HepG2 (cell line): ENCODE measurements around the gene GLIPR1L2. TPM values are rescaled to one million over a fixed set of nuclear protein-coding genes. Genes with fewer than 3 reads are reported as not detected.
A peak's percentile ranks its signal among the peaks of the same experiment; 100 is the strongest.

Experiments
- ATAC-seq: fragments of 200-7000 bp; cut with Tn5 transposase; 3 replicates; pipeline ENCODE4 v1.9.1; 2020; ENCODE audit warnings: mild to moderate bottlenecking, moderate library complexity
- BruUV-seq: library from RNA; stranded (reverse); fragments of 400-500 nt; replicated peaks from 2 replicates; lab custom pipeline; 2021; lab: Mats Ljungman, UMichigan
- CTCF ChIA-PET: fragments of 300-600 bp; formaldehyde crosslinking; extraction: SDS; loops from one replicate; lab custom pipeline; 2021; ENCODE audit warnings: low total read pairs, inconsistent platforms, low intra/inter-chr PET ratio; lab: Yijun Ruan, JAX
- POLR2A ChIA-PET: fragments of 350-600 bp; sonication (Branson Sonifier 250); formaldehyde crosslinking; loops from one replicate; lab custom pipeline; 2020; ENCODE audit warnings: antibody characterized with exemption, inconsistent platforms; lab: Yijun Ruan, JAX
- DNase-seq: peaks from one replicate; pipeline ENCODE4 v3.0.0-alpha.2; 2015; ENCODE audit warnings: low spot score
- FAIRE-seq: peaks from 3 replicates; lab custom pipeline; 2011; peaks lifted over from hg19 to GRCh38; lab: Jason Lieb, UNC
- H2AFZ ChIP-seq: one replicate; pipeline ENCODE4 v1.6.1; 2011; ENCODE audit warnings: low read length, inconsistent platforms
- H3K27ac ChIP-seq: fragments of 300-600 bp; 3 replicates; pipeline ENCODE4 v1.8.0; 2011; ENCODE audit warnings: mixed run types, mild to moderate bottlenecking, mixed read lengths, low read length, inconsistent platforms; ENCODE audit not compliant: insufficient read depth; ENCODE audit errors: extremely low read length
- H3K27me3 ChIP-seq, 2 experiments: fragments of 200-600 bp in 1 of 2; 2 replicates in 1 of 2; 3 replicates in 1 of 2; pipeline versions ENCODE4 v1.6.0 to v1.8.0; 2011; ENCODE audit warnings: low read length in 2 of 2, mild to moderate bottlenecking in 2 of 2, moderate library complexity in 2 of 2, inconsistent platforms in 1 of 2; ENCODE audit not compliant: insufficient read depth in 2 of 2, control insufficient read depth in 1 of 2
- H3K36me3 ChIP-seq, 2 experiments: fragments of 200-600 bp in 1 of 2; replicated peaks in 1 of 2; 2 replicates in 1 of 2; 3 replicates in 1 of 2; pipeline versions ENCODE4 v1.5.1 to v1.8.0; 2011; ENCODE audit warnings: low read length in 2 of 2, inconsistent platforms in 1 of 2; ENCODE audit not compliant: insufficient read depth in 2 of 2, control insufficient read depth in 1 of 2
- H3K4me1 ChIP-seq: 2 replicates; pipeline ENCODE4 v1.5.1; 2012; ENCODE audit warnings: low read length, inconsistent platforms; ENCODE audit not compliant: insufficient read depth
- H3K4me2 ChIP-seq: 2 replicates; pipeline ENCODE4 v1.6.0; 2011; ENCODE audit warnings: low read depth, low read length, inconsistent platforms
- H3K4me3 ChIP-seq, 3 experiments: fragments of 200-600 bp in 1 of 3; sonication (generic), shearing (Covaris generic) in 1 of 3; replicated peaks in 1 of 3; 2 replicates each; pipeline ENCODE4 v1.5.1; 2011 to 2016; ENCODE audit warnings: low read length in 3 of 3, inconsistent platforms in 2 of 3, low read depth in 2 of 3, mild to moderate bottlenecking in 2 of 3, control low read depth in 1 of 3, mixed read lengths in 1 of 3; ENCODE audit not compliant: insufficient read depth in 1 of 3
- H3K79me2 ChIP-seq: one replicate; pipeline ENCODE4 v1.6.1; 2011; ENCODE audit warnings: low read length, inconsistent platforms; ENCODE audit not compliant: insufficient read depth
- H3K9ac ChIP-seq: 2 replicates; pipeline ENCODE4 v1.6.0; 2011; ENCODE audit warnings: mild to moderate bottlenecking, low read depth, low read length, inconsistent platforms; ENCODE audit not compliant: insufficient read depth
- H3K9me3 ChIP-seq: 2 replicates; pipeline ENCODE4 v1.5.1; 2012; ENCODE audit warnings: mild to moderate bottlenecking, low read length
- H4K20me1 ChIP-seq: 2 replicates; pipeline ENCODE4 v1.6.0; 2011; ENCODE audit warnings: inconsistent platforms, mild to moderate bottlenecking, low read length, moderate library complexity; ENCODE audit not compliant: insufficient read depth
- ETV6 ChIP-seq: sonication (generic); formaldehyde crosslinking; conservative IDR thresholded peaks from 2 replicates; pipeline ENCODE4 v1.4.0; 2020; ENCODE audit warnings: missing genetic modification reagents
- HOXA5 ChIP-seq: sonication (generic); formaldehyde crosslinking; IDR thresholded peaks from 2 replicates; pipeline ENCODE4 v1.4.0; 2020; ENCODE audit warnings: missing genetic modification reagents
- JUN ChIP-seq: sonication (generic); formaldehyde crosslinking; IDR thresholded peaks from 2 replicates; pipeline ENCODE4 v1.4.0; 2020; ENCODE audit warnings: mild to moderate bottlenecking, missing genetic modification reagents
- MAFF ChIP-seq: IDR thresholded peaks from 2 replicates; pipeline ENCODE4 v1.6.1; 2011; ENCODE audit warnings: low read depth, low read length, improper control_type of control experiment
- MAFK ChIP-seq, 2 experiments: IDR thresholded peaks in 1 of 2; conservative IDR thresholded peaks in 1 of 2; 2 replicates each; pipeline ENCODE4 v1.6.1; 2011; ENCODE audit warnings: improper control_type of control experiment in 2 of 2, low read length in 2 of 2
- ZNF317 ChIP-seq: sonication (generic); formaldehyde crosslinking; IDR thresholded peaks from 2 replicates; pipeline ENCODE4 v1.5.0; 2020; ENCODE audit warnings: mild to moderate bottlenecking, missing genetic modification reagents
- ZNF598 ChIP-seq: sonication (generic); formaldehyde crosslinking; IDR thresholded peaks from 2 replicates; pipeline ENCODE4 v1.5.1; 2020; ENCODE audit warnings: mild to moderate bottlenecking, missing genetic modification reagents, borderline replicate concordance
- ZNF773 ChIP-seq: sonication (generic); formaldehyde crosslinking; IDR thresholded peaks from 2 replicates; pipeline ENCODE4 v1.4.0; 2020; ENCODE audit warnings: missing genetic modification reagents, borderline replicate concordance
- WGBS: methylation state at CpG from one replicate; pipeline ENCODE4 v1.1.6; 2017; ENCODE audit warnings: low lambda C conversion rate; 5-methylcytosine and 5-hydroxymethylcytosine counted together
- in situ Hi-C: cut with HindIII; loops from 2 replicates; pipeline ENCODE4 v1.10.0; 2017; ENCODE audit warnings: low pct_unique_long_range_greater_than_20kb; ENCODE audit not compliant: extremely low pct_ligation_motif_present
- intact Hi-C: fragments of 100-400 bp; cut with micrococcal nuclease; formaldehyde crosslinking; loops from one replicate; pipeline ENCODE4 v1.10.0; 2022; ENCODE audit not compliant: unreplicated experiment
- polyA plus RNA-seq, 8 experiments: library from polyadenylated mRNA; depleted of rRNA in 3 of 8; stranded (reverse) in 7 of 8; unstranded in 1 of 8; fragments of >200 nt; fragmentation: Illumina TruSeq in 4 of 8; extraction: Trizol in 4 of 8; gene quantifications; 2 replicates each; pipeline versions ENCODE4 v1.2.1 to v1.2.3, GENCODE V29; 2011 to 2016; ENCODE audit warnings: low read depth in 4 of 8, missing spikeins in 1 of 8, mixed read lengths in 1 of 8; ENCODE audit not compliant: insufficient read depth in 1 of 8
- total RNA-seq, 5 experiments: library from RNA; depleted of rRNA; stranded (reverse); fragments of >200 nt; fragmentation: Illumina TruSeq; extraction: Trizol; gene quantifications; 2 replicates each; pipeline ENCODE4 v1.2.3, GENCODE V29; 2016; ENCODE audit warnings: low read depth in 1 of 5
- TF ChIP-seq, protein P1 (sequence below): sonication (generic); formaldehyde crosslinking; IDR thresholded peaks from 2 replicates; pipeline ENCODE4 v1.4.0; 2020; ENCODE audit warnings: mild to moderate bottlenecking, missing genetic modification reagents, borderline replicate concordance
- TF ChIP-seq, protein P2 (sequence below): sonication (generic); formaldehyde crosslinking; conservative IDR thresholded peaks from 2 replicates; pipeline ENCODE4 v1.8.0; 2022; ENCODE audit warnings: missing genetic modification reagents
- TF ChIP-seq, protein P3 (sequence below): sonication (generic); formaldehyde crosslinking; conservative IDR thresholded peaks from 2 replicates; pipeline ENCODE4 v1.8.1; 2023; ENCODE audit warnings: missing genetic modification reagents
- TF ChIP-seq, protein P4 (sequence below): sonication (generic); formaldehyde crosslinking; IDR thresholded peaks from 2 replicates; pipeline ENCODE4 v1.4.0; 2020; ENCODE audit warnings: missing genetic modification reagents, borderline replicate concordance

Gene GLIPR1L2
- total and polyA plus RNA-seq, 2 of the 13 experiments (the other 11 are each of a cell fraction or from before 2014, with no cell fraction given): not detected

DNA sequence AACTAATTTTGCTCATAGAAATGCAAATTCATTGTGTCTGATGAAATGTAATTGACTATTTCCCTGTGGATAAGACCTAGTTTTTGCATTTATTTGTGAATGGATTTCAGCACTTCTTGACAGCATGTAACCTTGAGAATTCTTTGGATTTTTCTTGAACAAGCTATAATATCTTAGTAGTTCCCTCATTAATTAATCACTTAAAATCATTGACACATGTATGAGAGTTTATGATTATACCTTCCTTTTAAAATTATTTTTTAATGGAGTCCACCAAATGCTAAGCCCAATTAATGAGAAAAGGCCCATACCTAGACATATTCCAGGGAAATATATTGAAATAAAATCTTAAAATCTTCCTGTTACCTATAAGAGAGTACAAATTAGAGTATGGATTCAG, 16.8 kb downstream of the GLIPR1L2 start:
- Histone ChIP-seq H3K9ac (no peak overlapping the region), H3K4me2 (no peak overlapping the region), H3K4me1 (no peaks in the 10 kb centered on the region), H3K4me3 (no peak overlapping the region), H4K20me1 (no peaks in the 10 kb centered on the region), H3K36me3 (no peaks in the 10 kb centered on the region), H3K79me2 (no peaks in the 10 kb centered on the region), H3K9me3 (no peaks in the 10 kb centered on the region), H3K27ac (no peak overlapping the region), H3K27me3 (no peaks in the 10 kb centered on the region; a peak in 1 of 5 replicates), H2AFZ (no peak overlapping the region)
- CTCF ChIA-PET: no interaction called here
- no peak for ATAC-seq
- intact Hi-C loops: no loop called here
- in situ Hi-C loops: no loop called here
- no peak for FAIRE-seq
- TF ChIP-seq, protein P1, sequence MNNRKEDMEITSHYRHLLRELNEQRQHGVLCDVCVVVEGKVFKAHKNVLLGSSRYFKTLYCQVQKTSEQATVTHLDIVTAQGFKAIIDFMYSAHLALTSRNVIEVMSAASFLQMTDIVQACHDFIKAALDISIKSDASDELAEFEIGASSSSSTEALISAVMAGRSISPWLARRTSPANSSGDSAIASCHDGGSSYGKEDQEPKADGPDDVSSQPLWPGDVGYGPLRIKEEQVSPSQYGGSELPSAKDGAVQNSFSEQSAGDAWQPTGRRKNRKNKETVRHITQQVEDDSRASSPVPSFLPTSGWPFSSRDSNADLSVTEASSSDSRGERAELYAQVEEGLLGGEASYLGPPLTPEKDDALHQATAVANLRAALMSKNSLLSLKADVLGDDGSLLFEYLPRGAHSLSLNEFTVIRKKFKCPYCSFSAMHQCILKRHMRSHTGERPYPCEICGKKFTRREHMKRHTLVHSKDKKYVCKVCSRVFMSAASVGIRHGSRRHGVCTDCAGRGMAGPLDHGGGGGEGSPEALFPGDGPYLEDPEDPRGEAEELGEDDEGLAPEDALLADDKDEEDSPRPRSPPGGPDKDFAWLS (CRISPR knock-in tag): no peak
- DNase-seq: no peak
- POLR2A ChIA-PET: no interaction called here
- no TSS peak for BruUV-seq

DNA sequence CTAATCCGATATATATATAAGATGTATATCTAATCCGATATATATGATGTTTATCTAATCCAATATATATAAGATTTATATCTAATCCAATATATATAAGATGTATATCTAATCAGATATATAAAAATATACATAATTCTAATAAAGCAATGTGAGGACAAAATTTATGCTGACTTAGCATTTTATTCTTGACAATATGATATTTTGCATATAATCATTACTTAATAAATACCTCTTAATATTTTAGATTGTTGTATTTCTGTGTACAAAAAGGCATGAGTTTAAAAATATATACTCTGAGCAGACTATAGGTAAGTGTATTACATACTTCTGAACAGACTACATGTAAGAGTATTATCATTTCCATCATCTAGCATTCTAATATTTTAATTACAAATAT, 18.9 kb downstream of the GLIPR1L2 start:
- CTCF ChIA-PET: no interaction called here
- ATAC-seq: no peak
- no peak overlapping the region for H2AFZ ChIP-seq
- no peak for TF ChIP-seq JUN (CRISPR knock-in tag)
- TF ChIP-seq ZNF598 (CRISPR knock-in tag): no peak
- TF ChIP-seq MAFK (conservative IDR thresholded peaks at IDR 0.05 in 1 of 2, IDR thresholded peaks at IDR 0.05 in 1 of 2; ENCODE audit: low read length in 2 of 2): peak; percentile 92 to 99
- TF ChIP-seq MAFF: peak; percentile 96
- TF ChIP-seq HOXA5 (CRISPR knock-in tag): no peak
- TF ChIP-seq ZNF773 (CRISPR knock-in tag): no peak
- TF ChIP-seq ETV6 (CRISPR knock-in tag): no peak
- TF ChIP-seq, protein P2, sequence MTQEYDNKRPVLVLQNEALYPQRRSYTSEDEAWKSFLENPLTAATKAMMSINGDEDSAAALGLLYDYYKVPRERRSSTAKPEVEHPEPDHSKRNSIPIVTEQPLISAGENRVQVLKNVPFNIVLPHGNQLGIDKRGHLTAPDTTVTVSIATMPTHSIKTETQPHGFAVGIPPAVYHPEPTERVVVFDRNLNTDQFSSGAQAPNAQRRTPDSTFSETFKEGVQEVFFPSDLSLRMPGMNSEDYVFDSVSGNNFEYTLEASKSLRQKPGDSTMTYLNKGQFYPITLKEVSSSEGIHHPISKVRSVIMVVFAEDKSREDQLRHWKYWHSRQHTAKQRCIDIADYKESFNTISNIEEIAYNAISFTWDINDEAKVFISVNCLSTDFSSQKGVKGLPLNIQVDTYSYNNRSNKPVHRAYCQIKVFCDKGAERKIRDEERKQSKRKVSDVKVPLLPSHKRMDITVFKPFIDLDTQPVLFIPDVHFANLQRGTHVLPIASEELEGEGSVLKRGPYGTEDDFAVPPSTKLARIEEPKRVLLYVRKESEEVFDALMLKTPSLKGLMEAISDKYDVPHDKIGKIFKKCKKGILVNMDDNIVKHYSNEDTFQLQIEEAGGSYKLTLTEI (CRISPR knock-in tag): no peak
- TF ChIP-seq, protein P3, sequence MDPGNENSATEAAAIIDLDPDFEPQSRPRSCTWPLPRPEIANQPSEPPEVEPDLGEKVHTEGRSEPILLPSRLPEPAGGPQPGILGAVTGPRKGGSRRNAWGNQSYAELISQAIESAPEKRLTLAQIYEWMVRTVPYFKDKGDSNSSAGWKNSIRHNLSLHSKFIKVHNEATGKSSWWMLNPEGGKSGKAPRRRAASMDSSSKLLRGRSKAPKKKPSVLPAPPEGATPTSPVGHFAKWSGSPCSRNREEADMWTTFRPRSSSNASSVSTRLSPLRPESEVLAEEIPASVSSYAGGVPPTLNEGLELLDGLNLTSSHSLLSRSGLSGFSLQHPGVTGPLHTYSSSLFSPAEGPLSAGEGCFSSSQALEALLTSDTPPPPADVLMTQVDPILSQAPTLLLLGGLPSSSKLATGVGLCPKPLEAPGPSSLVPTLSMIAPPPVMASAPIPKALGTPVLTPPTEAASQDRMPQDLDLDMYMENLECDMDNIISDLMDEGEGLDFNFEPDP (CRISPR knock-in tag): no peak
- no peak for TF ChIP-seq ZNF317
- TF ChIP-seq, protein P4, sequence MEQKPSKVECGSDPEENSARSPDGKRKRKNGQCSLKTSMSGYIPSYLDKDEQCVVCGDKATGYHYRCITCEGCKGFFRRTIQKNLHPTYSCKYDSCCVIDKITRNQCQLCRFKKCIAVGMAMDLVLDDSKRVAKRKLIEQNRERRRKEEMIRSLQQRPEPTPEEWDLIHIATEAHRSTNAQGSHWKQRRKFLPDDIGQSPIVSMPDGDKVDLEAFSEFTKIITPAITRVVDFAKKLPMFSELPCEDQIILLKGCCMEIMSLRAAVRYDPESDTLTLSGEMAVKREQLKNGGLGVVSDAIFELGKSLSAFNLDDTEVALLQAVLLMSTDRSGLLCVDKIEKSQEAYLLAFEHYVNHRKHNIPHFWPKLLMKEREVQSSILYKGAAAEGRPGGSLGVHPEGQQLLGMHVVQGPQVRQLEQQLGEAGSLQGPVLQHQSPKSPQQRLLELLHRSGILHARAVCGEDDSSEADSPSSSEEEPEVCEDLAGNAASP (CRISPR knock-in tag): no peak

More for the DNA sequence above, 18.9 kb downstream of the GLIPR1L2 start:
- 29% methylated on average over 2 of the region's 2 CpGs for WGBS
- Histone ChIP-seq H3K27me3 (no peaks in the 10 kb centered on the region; a peak in 1 of 5 replicates), H3K9me3 (no peaks in the 10 kb centered on the region), H4K20me1 (no peaks in the 10 kb centered on the region), H3K79me2 (no peaks in the 10 kb centered on the region), H3K36me3 (no peaks in the 10 kb centered on the region), H3K27ac (no peak overlapping the region), H3K4me2 (no peak overlapping the region), H3K4me1 (no peaks in the 10 kb centered on the region), H3K4me3 (no peak overlapping the region), H3K9ac (no peak overlapping the region)
- FAIRE-seq (no peak), DNase-seq (no peak)
- intact Hi-C loops: no loop called here
- in situ Hi-C loops: no loop called here
- POLR2A ChIA-PET: no interaction called here
- no TSS peak for BruUV-seq
